Body of pancreas (tissue), 4 donors: ENCODE data around the gene ZNF32. TPM values are rescaled to one million over a fixed set of nuclear protein-coding genes. Genes with fewer than 3 reads are reported as not detected.

ENCODE experiments used
- ATAC-seq: fragments of 150-250 bp; one replicate; pipeline ENCODE4 v1.9.1; 2016
- DNase-seq, 4 donors: peaks; one replicate each; pipeline ENCODE4 v3.0.0-alpha.2; 2019
- H3K27ac ChIP-seq, 4 donors: fragments of 200-600 bp; sonication (generic); 1 replicate in 3 of 4; 2 replicates in 1 of 4; pipeline versions ENCODE4 v1.5.1 to v1.6.1; 2016 to 2019; ENCODE audit warnings: mild to moderate bottlenecking in 1 of 4, mixed read lengths in 1 of 4, moderate library complexity in 1 of 4
- H3K27me3 ChIP-seq, 2 donors: fragments of 200-600 bp; sonication (generic); one replicate each; pipeline ENCODE4 v1.6.0; 2016; ENCODE audit warnings: mild to moderate bottlenecking in 1 of 2
- H3K36me3 ChIP-seq, 2 donors: fragments of 200-600 bp; sonication (generic); replicated peaks in 1 of 2; 2 replicates each; pipeline ENCODE4 v1.5.1; 2016; ENCODE audit warnings: low read depth in 2 of 2; ENCODE audit not compliant: insufficient read depth in 1 of 2
- H3K4me1 ChIP-seq: fragments of 200-600 bp; sonication (generic); one replicate; pipeline ENCODE4 v1.6.0; 2016
- H3K4me3 ChIP-seq, 2 donors: fragments of 200-600 bp; sonication (generic); 1 replicate in 1 of 2; 2 replicates in 1 of 2; pipeline ENCODE4 v1.5.1; 2016 to 2019
- H3K9me3 ChIP-seq, 3 donors: fragments of 200-600 bp; sonication (generic); 1 replicate in 2 of 3; 2 replicates in 1 of 3; pipeline ENCODE4 v1.5.1; 2016
- POLR2A ChIP-seq, 3 donors: fragments of 450-650 bp; IDR thresholded peaks; one replicate each; pipeline ENCODE4 v1.6.1; 2016; ENCODE audit warnings: antibody characterized with exemption in 3 of 3, mild to moderate bottlenecking in 2 of 3
- WGBS, 2 donors: methylation state at CpG; one replicate each; pipeline ENCODE4 v1.1.5; 2017; 5-methylcytosine and 5-hydroxymethylcytosine counted together
- intact Hi-C: fragments of 100-400 bp; cut with DNase I; formaldehyde crosslinking; loops from one replicate; pipeline ENCODE4 v1.15.1; 2023
- total RNA-seq, 2 donors: library from RNA; depleted of rRNA; stranded (reverse); fragments of >200 nt; gene quantifications; one replicate each; pipeline ENCODE4 v1.1.0, GENCODE V29; 2016
- TF ChIP-seq, protein P1 (sequence below), 7 experiments: fragments of 450-650 bp in 4 of 7; fragments of 200-600 bp in 3 of 7; sonication (generic) in 3 of 7; IDR thresholded peaks; one replicate each; pipeline ENCODE4 v1.5.1; 2016 to 2019; ENCODE audit warnings: antibody characterized with exemption in 7 of 7

The ZNF32 gene
- total RNA-seq, 2 donors from 2014 or later, result 31.6 to 47.5 TPM

DNA sequence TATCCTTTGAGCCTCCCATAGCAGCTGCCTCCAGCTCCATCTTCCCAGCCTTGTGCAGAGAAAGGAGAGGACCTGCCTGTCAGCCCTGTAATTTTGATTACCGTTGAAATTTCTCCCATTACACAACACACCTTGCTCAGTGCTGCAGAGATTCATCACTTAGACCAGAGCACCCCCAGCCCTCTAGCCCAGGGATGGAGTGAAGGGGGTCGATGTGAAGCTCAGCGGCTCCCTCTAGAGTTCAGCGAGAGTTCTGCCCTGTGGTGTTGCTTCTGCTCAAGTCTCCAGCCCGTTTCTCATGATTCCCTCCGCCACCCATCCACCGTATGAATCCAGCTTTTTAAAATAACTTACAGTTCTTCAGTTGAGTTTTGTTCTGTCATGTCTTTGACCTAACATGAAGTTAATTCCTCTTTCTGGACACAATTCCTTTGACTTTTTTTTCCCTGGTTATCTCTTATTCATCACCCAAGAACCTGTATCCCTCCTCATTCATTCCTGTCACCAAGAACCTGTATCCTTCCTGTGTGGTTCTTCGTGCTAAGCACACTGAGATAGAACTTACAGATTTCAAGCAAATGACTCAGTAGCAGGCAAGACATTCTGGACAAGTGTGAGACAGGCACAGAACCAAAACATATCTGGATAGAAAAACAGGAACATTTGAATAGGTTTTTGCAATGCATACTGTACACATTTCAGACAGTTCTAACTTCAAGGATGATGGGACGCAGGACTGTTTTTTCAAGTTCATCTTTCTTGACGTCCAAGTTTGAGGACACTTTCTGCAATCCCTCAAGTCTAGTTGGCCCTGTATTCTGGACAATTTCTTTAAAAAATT lies 35.0 kb upstream of the ZNF32 start:
- Histone ChIP-seq H3K9me3 (no peaks in the 10 kb centered on the region), H3K4me3 (no peak overlapping the region), H3K27ac (no peak overlapping the region), H3K27me3 (no peaks in the 10 kb centered on the region), H3K4me1 (peaks cover 43% of the 10 kb centered on the region), H3K36me3 (no peaks in the 10 kb centered on the region)
- 32 to 41% methylated on average over 10 of the region's 10 CpGs for WGBS, 2 donors
- DNase-seq, result peak in 1 of 4 donors; percentile 55
- intact Hi-C loops, result no loop called here
- TF ChIP-seq, protein P1, sequence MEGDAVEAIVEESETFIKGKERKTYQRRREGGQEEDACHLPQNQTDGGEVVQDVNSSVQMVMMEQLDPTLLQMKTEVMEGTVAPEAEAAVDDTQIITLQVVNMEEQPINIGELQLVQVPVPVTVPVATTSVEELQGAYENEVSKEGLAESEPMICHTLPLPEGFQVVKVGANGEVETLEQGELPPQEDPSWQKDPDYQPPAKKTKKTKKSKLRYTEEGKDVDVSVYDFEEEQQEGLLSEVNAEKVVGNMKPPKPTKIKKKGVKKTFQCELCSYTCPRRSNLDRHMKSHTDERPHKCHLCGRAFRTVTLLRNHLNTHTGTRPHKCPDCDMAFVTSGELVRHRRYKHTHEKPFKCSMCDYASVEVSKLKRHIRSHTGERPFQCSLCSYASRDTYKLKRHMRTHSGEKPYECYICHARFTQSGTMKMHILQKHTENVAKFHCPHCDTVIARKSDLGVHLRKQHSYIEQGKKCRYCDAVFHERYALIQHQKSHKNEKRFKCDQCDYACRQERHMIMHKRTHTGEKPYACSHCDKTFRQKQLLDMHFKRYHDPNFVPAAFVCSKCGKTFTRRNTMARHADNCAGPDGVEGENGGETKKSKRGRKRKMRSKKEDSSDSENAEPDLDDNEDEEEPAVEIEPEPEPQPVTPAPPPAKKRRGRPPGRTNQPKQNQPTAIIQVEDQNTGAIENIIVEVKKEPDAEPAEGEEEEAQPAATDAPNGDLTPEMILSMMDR (IDR thresholded peaks at IDR 0.05), result peak; percentile 12 to 53 (median 44)
- no peak for TF ChIP-seq POLR2A (IDR thresholded peaks at IDR 0.05)
- ATAC-seq, result no peak

GRCh38 chr10:43682956-43683355 lies 34.3 kb upstream of the ZNF32 start:
- ATAC-seq (no peak), DNase-seq (no peak)
- TF ChIP-seq, protein P1 (IDR thresholded peaks at IDR 0.05), result no peak
- no peak for TF ChIP-seq POLR2A (IDR thresholded peaks at IDR 0.05)
- no peaks in the 10 kb centered on the region for H3K9me3 ChIP-seq
- peaks cover 43% of the 10 kb centered on the region for H3K4me1 ChIP-seq
- intact Hi-C loops, result no loop called here
- H3K4me3 ChIP-seq, result no peak overlapping the region
- H3K27me3 ChIP-seq, result no peaks in the 10 kb centered on the region
- H3K27ac ChIP-seq, result no peak overlapping the region
- no peaks in the 10 kb centered on the region for H3K36me3 ChIP-seq
- 76 to 80% methylated on average over 2 of the region's 2 CpGs for WGBS, 2 donors

DNA sequence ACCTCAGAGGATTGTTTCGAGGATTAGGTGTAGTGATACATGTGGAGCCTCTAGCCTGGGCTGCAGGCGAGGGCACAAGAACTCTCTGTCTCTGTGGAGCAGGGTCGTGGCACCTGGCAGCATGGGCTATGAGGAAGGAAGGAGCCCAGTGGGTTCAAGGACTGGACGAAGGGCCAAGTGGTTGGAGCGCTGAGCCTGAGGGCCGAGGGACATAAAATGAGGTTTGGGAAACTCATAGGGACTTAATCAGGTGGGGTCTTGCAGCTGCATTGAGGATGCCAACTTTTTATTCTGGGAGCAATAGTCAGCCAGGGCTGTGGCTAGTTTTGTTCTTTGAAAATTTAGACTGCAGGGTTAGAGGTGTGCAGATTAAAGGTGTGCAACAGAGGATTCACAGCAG lies 33.0 kb upstream of the ZNF32 start:
- intact Hi-C loops, result no loop called here
- whole genome bisulfite sequencing, 2 donors, result 68 to 79% methylated on average over 6 of the region's 6 CpGs
- TF ChIP-seq, protein P1 (IDR thresholded peaks at IDR 0.05), result no peak
- TF ChIP-seq POLR2A (IDR thresholded peaks at IDR 0.05), result no peak
- DNase-seq, result no peak
- H3K9me3 ChIP-seq, result no peaks in the 10 kb centered on the region
- H3K36me3 ChIP-seq, result no peaks in the 10 kb centered on the region
- H3K27me3 ChIP-seq, result no peaks in the 10 kb centered on the region
- peaks cover 43% of the 10 kb centered on the region for H3K4me1 ChIP-seq
- H3K4me3 ChIP-seq, result no peak overlapping the region
- no peak for ATAC-seq
- H3K27ac ChIP-seq, result no peak overlapping the region

GRCh38 chr10:43681220-43681619 lies 32.5 kb upstream of the ZNF32 start:
- H3K27ac ChIP-seq, result no peak overlapping the region
- H3K36me3 ChIP-seq, result no peaks in the 10 kb centered on the region
- 29 to 30% methylated on average over 7 of the region's 7 CpGs for WGBS, 2 donors
- ATAC-seq, result no peak
- intact Hi-C loops, result no loop called here
- no peak overlapping the region for H3K4me3 ChIP-seq
- H3K9me3 ChIP-seq, result no peaks in the 10 kb centered on the region
- no peak for TF ChIP-seq POLR2A (IDR thresholded peaks at IDR 0.05)
- TF ChIP-seq, protein P1 (IDR thresholded peaks at IDR 0.05), result no peak
- DNase-seq, result peak; percentile 41 to 80 (median 55)
- H3K4me1 ChIP-seq, result peaks cover 39% of the 10 kb centered on the region
- no peaks in the 10 kb centered on the region for H3K27me3 ChIP-seq

DNA sequence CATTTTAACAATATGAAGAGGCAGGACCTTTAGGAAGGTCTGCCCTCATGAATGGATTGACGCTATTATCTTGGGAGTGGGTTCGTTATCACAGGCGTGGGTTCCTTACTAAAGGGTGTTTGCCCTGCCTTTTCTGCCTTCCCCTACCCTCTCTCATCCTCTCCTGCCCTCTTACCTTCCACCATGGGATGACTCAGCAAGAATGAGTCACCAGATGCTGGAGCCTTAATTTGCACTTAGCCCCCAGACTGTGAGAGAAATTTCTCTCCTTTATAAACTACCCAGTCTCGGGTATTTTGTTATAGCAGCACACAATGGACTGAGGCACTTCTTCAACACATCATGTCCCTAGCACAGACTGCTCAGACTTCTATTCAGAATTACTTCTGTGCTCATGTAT lies 31.4 kb upstream of the ZNF32 start:
- Histone ChIP-seq H3K36me3 (no peaks in the 10 kb centered on the region), H3K4me1 (peaks cover 27% of the 10 kb centered on the region), H3K27me3 (no peaks in the 10 kb centered on the region), H3K27ac (peak overlapping the region; percentile 1 to 63 (median 42)), H3K4me3 (no peak overlapping the region), H3K9me3 (no peaks in the 10 kb centered on the region)
- intact Hi-C loops, result no loop called here
- WGBS, 2 donors, result 64 to 69% methylated on average over 4 of the region's 4 CpGs
- ATAC-seq (no peak), DNase-seq (no peak)
- no peak for TF ChIP-seq POLR2A (IDR thresholded peaks at IDR 0.05)
- TF ChIP-seq, protein P1 (IDR thresholded peaks at IDR 0.05), result no peak
